Hematopoietic multipotent progenitor cell (in vitro differentiated cells): ENCODE results near the gene PNLDC1. TPM values are rescaled to one million over a fixed set of nuclear protein-coding genes. Genes with fewer than 3 reads are reported as not detected.
"Not testable (repeated sequence)": the region's sequence is repeated elsewhere in the genome, so short reads cannot be mapped to it uniquely, and the experiment has no call there.

Source experiments
- DNase-seq, 3 donors: peaks; one replicate each; pipeline ENCODE4 v3.0.0-alpha.2; 2011 to 2015; ENCODE audit warnings: low read depth in 2 of 3, low spot score in 2 of 3
- total RNA-seq: library from RNA; depleted of rRNA; stranded (reverse); fragments of >200 nt; gene quantifications from one replicate; pipeline ENCODE4 v1.2.3, GENCODE V29; 2012

The PNLDC1 gene
- total RNA-seq, 1 donor = not detected

GRCh38 chr6:159778131-159778530 is 21.9 kb upstream of the PNLDC1 start:
- DNase-seq = no peak

- no peak for DNase-seq
Observed at GRCh38 chr6:159778542-159779103, 21.5 kb upstream of the PNLDC1 start.

GRCh38 chr6:159788276-159788675 is 11.8 kb upstream of the PNLDC1 start:
- DNase-seq = no peak

GRCh38 chr6:159788753-159789376 is 11.2 kb upstream of the PNLDC1 start:
- peak in 2 of 3 donors; percentile 12 to 16 for DNase-seq

- DNase-seq = peak; percentile 96 to 100 (median 100)
Observed at GRCh38 chr6:159789377-159790148, 10.5 kb upstream of the PNLDC1 start, which contains the start of gene TCP1. Gene TCP1 (minus strand): TSS chr6:159789602. CDS start chr6:159789468, 134 bp downstream.

- DNase-seq = peak; percentile 70 to 98 (median 95)
Observed at GRCh38 chr6:159790149-159790955, 9.7 kb upstream of the PNLDC1 start, which contains the start of gene MRPL18. Gene MRPL18 (plus strand): TSS chr6:159790467. CDS start chr6:159790588, 121 bp downstream.

- DNase-seq = peak in 1 of 3 donors; percentile 5
Observed at GRCh38 chr6:159790956-159791598, 9.0 kb upstream of the PNLDC1 start.

- not testable (repeated sequence) for DNase-seq
Observed at GRCh38 chr6:159794976-159795375, 5.1 kb upstream of the PNLDC1 start.

GRCh38 chr6:159797554-159797953 is 2.5 kb upstream of the PNLDC1 start:
- DNase-seq = no peak

GRCh38 chr6:159801935-159802334 is 1.9 kb downstream of the PNLDC1 start:
- DNase-seq = no peak

- no peak for DNase-seq
Observed at GRCh38 chr6:159804504-159804903, 4.4 kb downstream of the PNLDC1 start.

- no peak for DNase-seq
Observed at GRCh38 chr6:159805440-159806020, 5.5 kb downstream of the PNLDC1 start.

GRCh38 chr6:159806021-159806458 is 6.0 kb downstream of the PNLDC1 start:
- DNase-seq = no peak

- DNase-seq = no peak
Observed at GRCh38 chr6:159807150-159807858, 7.2 kb downstream of the PNLDC1 start.

- DNase-seq = no peak
Observed at GRCh38 chr6:159808647-159809046, 8.6 kb downstream of the PNLDC1 start.

- no peak for DNase-seq
Observed at GRCh38 chr6:159809149-159809548, 9.1 kb downstream of the PNLDC1 start.

- no peak for DNase-seq
Observed at GRCh38 chr6:159813781-159814180, 13.7 kb downstream of the PNLDC1 start.

- no peak for DNase-seq
Observed at GRCh38 chr6:159815410-159815809, 15.3 kb downstream of the PNLDC1 start.

- DNase-seq = not testable (repeated sequence)
Observed at GRCh38 chr6:159816775-159817174, 16.7 kb downstream of the PNLDC1 start.
